Loucy (cell line): Measurements from ENCODE around the gene TRIOBP.

Experiments
- H2AFZ ChIP-seq: fragments of 200-600 bp; sonication (generic); 2 replicates; pipeline ENCODE4 v1.6.0; 2016; ENCODE audit warnings: antibody characterized with exemption, mild to moderate bottlenecking, low read length, moderate library complexity
- H3F3A ChIP-seq: fragments of 200-600 bp; 2 replicates; pipeline ENCODE4 v1.6.0; 2016; ENCODE audit warnings: antibody characterized with exemption, low read depth, mild to moderate bottlenecking
- H3K27me3 ChIP-seq: fragments of 200-600 bp; sonication (generic); 2 replicates; pipeline ENCODE4 v1.6.1; 2014; ENCODE audit warnings: low read length, mild to moderate bottlenecking; ENCODE audit not compliant: insufficient read depth, poor library complexity, severe bottlenecking
- H3K36me3 ChIP-seq: fragments of 200-600 bp; sonication (generic); 2 replicates; pipeline ENCODE4 v1.6.1; 2016; ENCODE audit warnings: low read length; ENCODE audit not compliant: insufficient read depth
- H3K4me1 ChIP-seq: fragments of 200-600 bp; sonication (generic); 2 replicates; pipeline ENCODE4 v1.5.1; 2014; ENCODE audit warnings: low read length, mild to moderate bottlenecking; ENCODE audit not compliant: insufficient read depth, poor library complexity, severe bottlenecking
- H3K4me2 ChIP-seq: fragments of 200-600 bp; sonication (generic); 2 replicates; pipeline ENCODE4 v1.6.0; 2014; ENCODE audit warnings: antibody characterized with exemption, low read length, low read depth, mild to moderate bottlenecking; ENCODE audit not compliant: poor library complexity, severe bottlenecking
- H3K4me3 ChIP-seq: fragments of 200-600 bp; sonication (generic); 2 replicates; pipeline ENCODE4 v1.5.1; 2014; ENCODE audit warnings: low read length, mild to moderate bottlenecking, mixed read lengths; ENCODE audit not compliant: poor library complexity, severe bottlenecking
- H3K79me2 ChIP-seq: fragments of 200-600 bp; sonication (generic); 2 replicates; pipeline ENCODE4 v1.6.1; 2014; ENCODE audit warnings: low read length; ENCODE audit not compliant: insufficient read depth
- H3K9ac ChIP-seq: fragments of 200-600 bp; sonication (generic); 2 replicates; pipeline ENCODE4 v1.6.0; 2014; ENCODE audit warnings: mild to moderate bottlenecking, low read depth, low read length, moderate library complexity; ENCODE audit not compliant: poor library complexity, severe bottlenecking
- H3K9me2 ChIP-seq: fragments of 200-600 bp; sonication (generic); replicated peaks from 2 replicates; pipeline ENCODE4 v1.6.1; 2016; ENCODE audit warnings: low read depth, low read length, mixed read lengths
- H3K9me3 ChIP-seq: fragments of 200-600 bp; sonication (generic); 2 replicates; pipeline ENCODE4 v1.6.1; 2014; ENCODE audit warnings: mild to moderate bottlenecking, antibody characterized with exemption, low read length, low read depth; ENCODE audit not compliant: insufficient read depth
- H4K20me1 ChIP-seq: fragments of 200-600 bp; sonication (generic); 2 replicates; pipeline ENCODE4 v1.6.0; 2014; ENCODE audit warnings: antibody characterized with exemption, low read length, mild to moderate bottlenecking; ENCODE audit not compliant: insufficient read depth, poor library complexity, severe bottlenecking
- CTCF ChIP-seq: fragments of 200-600 bp; sonication (generic); conservative IDR thresholded peaks from 2 replicates; pipeline ENCODE4 v1.5.1; 2014; ENCODE audit warnings: mild to moderate bottlenecking, antibody characterized with exemption, low read length
- EZH2phosphoT487 ChIP-seq: fragments of 200-600 bp; IDR thresholded peaks from 2 replicates; pipeline ENCODE4 v1.6.1; 2018; ENCODE audit warnings: antibody characterized with exemption, mild to moderate bottlenecking, moderate library complexity, borderline replicate concordance

TRIOBP gene

GRCh38 chr22:37817705-37818408 is 121.0 kb downstream of the TRIOBP start:
- Histone ChIP-seq H3K9me2 (no peaks in the 10 kb centered on the region), H3K4me1 (no peaks in the 10 kb centered on the region), H3K27me3 (no peaks in the 10 kb centered on the region), H2AFZ (no peak overlapping the region), H3K79me2 (no peaks in the 10 kb centered on the region), H3K9ac (no peak overlapping the region), H3K4me2 (no peak overlapping the region), H3K9me3 (no peaks in the 10 kb centered on the region), H3F3A (no peaks in the 10 kb centered on the region), H3K36me3 (no peaks in the 10 kb centered on the region), H4K20me1 (no peaks in the 10 kb centered on the region), H3K4me3 (no peak overlapping the region)
- no peak for TF ChIP-seq EZH2phosphoT487
- peak; percentile 81 for TF ChIP-seq CTCF

- Histone ChIP-seq H3K27me3 (no peaks in the 10 kb centered on the region), H3K9ac (no peak overlapping the region), H3K4me3 (no peak overlapping the region), H4K20me1 (no peaks in the 10 kb centered on the region), H3K36me3 (no peaks in the 10 kb centered on the region), H3K4me1 (no peaks in the 10 kb centered on the region), H3K4me2 (no peak overlapping the region), H2AFZ (no peak overlapping the region), H3F3A (no peaks in the 10 kb centered on the region), H3K9me2 (no peaks in the 10 kb centered on the region), H3K9me3 (no peaks in the 10 kb centered on the region), H3K79me2 (no peaks in the 10 kb centered on the region)
- TF ChIP-seq CTCF (no peak), EZH2phosphoT487 (no peak)
These were observed 121.7 kb downstream of the TRIOBP start for GRCh38 chr22:37818409-37819104.

- Histone ChIP-seq H3K9me2 (no peaks in the 10 kb centered on the region), H3K9me3 (no peaks in the 10 kb centered on the region), H3K4me2 (no peak overlapping the region), H4K20me1 (no peaks in the 10 kb centered on the region), H3K9ac (no peak overlapping the region), H3K36me3 (no peaks in the 10 kb centered on the region), H2AFZ (no peak overlapping the region), H3K4me3 (no peak overlapping the region), H3F3A (no peaks in the 10 kb centered on the region), H3K27me3 (no peaks in the 10 kb centered on the region), H3K4me1 (no peaks in the 10 kb centered on the region), H3K79me2 (no peaks in the 10 kb centered on the region)
- TF ChIP-seq CTCF (no peak), EZH2phosphoT487 (no peak)
These were observed 122.2 kb downstream of the TRIOBP start for GRCh38 chr22:37819105-37819433.
